Stimulated activated CD4-positive, alpha-beta T cell treated with anti-CD3 and anti-CD28 coated beads, Interleukin-1b, Interleukin-23, amount 100 ng/mL, for 24 hours (primary cell): ENCODE data around the gene ZKSCAN5.
"Not testable (repeated sequence)": the region's sequence is repeated elsewhere in the genome, so short reads cannot be mapped to it uniquely, and the experiment has no call there.

ENCODE experiments used
- DNase-seq, 4 experiments: peaks; one replicate each; pipeline ENCODE4 v3.0.0-alpha.2; 2020; ENCODE audit warnings: low read depth in 4 of 4, low spot score in 1 of 4

Gene ZKSCAN5

GRCh38 chr7:99551767-99552463 lies 47.5 kb downstream of the ZKSCAN5 start, which contains the start of gene FAM200A:
FAM200A (minus strand) TSS chr7:99552114; CDS start chr7:99548407, 3,707 bp downstream.
- peak; percentile 72 to 77 (median 74) for DNase-seq

GRCh38 chr7:99553039-99553438 lies 48.6 kb downstream of the ZKSCAN5 start:
- no peak for DNase-seq

GRCh38 chr7:99554939-99555338 lies 50.5 kb downstream of the ZKSCAN5 start:
- DNase-seq: no peak

- no peak for DNase-seq
Observed at GRCh38 chr7:99557196-99557607, 52.7 kb downstream of the ZKSCAN5 start.

GRCh38 chr7:99557940-99558305 lies 53.5 kb downstream of the ZKSCAN5 start:
- no peak for DNase-seq

- DNase-seq: peak; percentile 67 to 83 (median 80)
Observed at GRCh38 chr7:99558306-99559174, 54.1 kb downstream of the ZKSCAN5 start, which contains the start of gene ZNF655. ZNF655 (plus strand) TSS chr7:99558642; CDS start chr7:99560560, 1,918 bp downstream.

- no peak for DNase-seq
Observed at GRCh38 chr7:99559175-99559915, 54.9 kb downstream of the ZKSCAN5 start.

GRCh38 chr7:99560834-99561736 lies 56.6 kb downstream of the ZKSCAN5 start:
- DNase-seq: no peak

- no peak for DNase-seq
Observed at GRCh38 chr7:99561737-99562051, 57.2 kb downstream of the ZKSCAN5 start.

- DNase-seq: no peak
Observed at GRCh38 chr7:99562114-99562784, 57.8 kb downstream of the ZKSCAN5 start.

- peak in 3 of 4 experiments; percentile 7 to 21 (median 9) for DNase-seq
Observed at GRCh38 chr7:99562832-99563231, 58.4 kb downstream of the ZKSCAN5 start.

- DNase-seq: no peak
Observed at GRCh38 chr7:99563650-99564049, 59.2 kb downstream of the ZKSCAN5 start.

- DNase-seq: not testable (repeated sequence)
Observed at GRCh38 chr7:99568770-99569169, 64.3 kb downstream of the ZKSCAN5 start.

GRCh38 chr7:99571768-99572167 lies 67.3 kb downstream of the ZKSCAN5 start:
- DNase-seq: no peak

- no peak for DNase-seq
Observed at GRCh38 chr7:99573257-99573656, 68.8 kb downstream of the ZKSCAN5 start.

GRCh38 chr7:99576251-99576650 lies 71.8 kb downstream of the ZKSCAN5 start:
- DNase-seq: no peak

- DNase-seq: no peak
Observed at GRCh38 chr7:99579281-99579955, 75.0 kb downstream of the ZKSCAN5 start.

- DNase-seq: peak in 3 of 4 experiments; percentile 17 to 38 (median 30)
Observed at GRCh38 chr7:99579956-99580777, 75.7 kb downstream of the ZKSCAN5 start.
